GM23338 (cell line): ENCODE results near the gene IL12RB1. TPM values are rescaled to one million over a fixed set of nuclear protein-coding genes. Genes with fewer than 3 reads are reported as not detected.

Source experiments
- ATAC-seq: fragments of 200-7000 bp; cut with Tn5 transposase; 3 replicates; pipeline ENCODE4 v1.9.1; 2020
- DNase-seq: peaks from one replicate; pipeline ENCODE4 v3.0.0-alpha.2; 2015; ENCODE audit warnings: low spot score
- H2AFZ ChIP-seq: fragments of 200-600 bp; sonication (generic); 2 replicates; pipeline ENCODE4 v1.8.0; 2016; ENCODE audit warnings: antibody characterized with exemption, mild to moderate bottlenecking, moderate library complexity
- H3F3A ChIP-seq: fragments of 200-600 bp; sonication (generic); replicated peaks from 2 replicates; pipeline ENCODE4 v1.8.0; 2017; ENCODE audit warnings: antibody characterized with exemption, mixed run types, low read depth
- H3K27ac ChIP-seq: fragments of 200-600 bp; sonication (generic); 2 replicates; pipeline ENCODE4 v1.6.1; 2016; ENCODE audit warnings: low read depth
- H3K27me3 ChIP-seq: fragments of 200-600 bp; sonication (generic); 2 replicates; pipeline ENCODE4 v1.8.0; 2016; ENCODE audit warnings: mild to moderate bottlenecking, mixed run types, moderate library complexity; ENCODE audit not compliant: insufficient read depth
- H3K36me3 ChIP-seq: fragments of 200-600 bp; sonication (generic); 2 replicates; pipeline ENCODE4 v1.8.0; 2016; ENCODE audit warnings: mild to moderate bottlenecking; ENCODE audit not compliant: insufficient read depth
- H3K4me1 ChIP-seq: fragments of 200-600 bp; sonication (generic); 2 replicates; pipeline ENCODE4 v1.8.0; 2016; ENCODE audit warnings: mild to moderate bottlenecking, moderate library complexity; ENCODE audit not compliant: insufficient read depth
- H3K4me2 ChIP-seq: fragments of 200-600 bp; sonication (generic); 2 replicates; pipeline ENCODE4 v1.7.1; 2017; ENCODE audit warnings: mixed run types
- H3K4me3 ChIP-seq: fragments of 200-600 bp; sonication (generic); 2 replicates; pipeline ENCODE4 v1.6.1; 2016; ENCODE audit warnings: mixed run types
- H3K79me2 ChIP-seq: fragments of 200-600 bp; sonication (generic); replicated peaks from 2 replicates; pipeline ENCODE4 v1.8.0; 2017; ENCODE audit warnings: mild to moderate bottlenecking; ENCODE audit not compliant: insufficient read depth
- H3K9me2 ChIP-seq: fragments of 200-600 bp; sonication (generic); 2 replicates; pipeline ENCODE4 v1.8.0; 2017; ENCODE audit not compliant: insufficient read depth
- H4K20me1 ChIP-seq: fragments of 200-600 bp; sonication (generic); replicated peaks from 2 replicates; pipeline ENCODE4 v1.8.0; 2017; ENCODE audit warnings: mild to moderate bottlenecking; ENCODE audit not compliant: insufficient read depth
- H3K27ac Mint-ChIP-seq: 2 replicates; pipeline ENCODE4 v1.8.0; 2020; ENCODE audit warnings: inconsistent platforms, mild to moderate bottlenecking, moderate library complexity, mixed read lengths
- H3K27me3 Mint-ChIP-seq: 3 replicates; pipeline ENCODE4 v1.8.0; 2022; ENCODE audit warnings: low read depth, mild to moderate bottlenecking, moderate library complexity, mixed read lengths, inconsistent platforms; ENCODE audit not compliant: insufficient read depth, poor library complexity
- H3K36me3 Mint-ChIP-seq: 3 replicates; pipeline ENCODE4 v1.8.0; 2021; ENCODE audit warnings: low read depth, mild to moderate bottlenecking, inconsistent platforms, moderate library complexity, mixed read lengths
- H3K4me1 Mint-ChIP-seq: 3 replicates; pipeline ENCODE4 v1.8.0; 2020; ENCODE audit warnings: mild to moderate bottlenecking, inconsistent platforms, mixed read lengths
- H3K4me3 Mint-ChIP-seq: 3 replicates; pipeline ENCODE4 v1.8.0; 2021; ENCODE audit warnings: moderate library complexity, mild to moderate bottlenecking, inconsistent platforms, mixed read lengths
- H3K9me3 Mint-ChIP-seq: 3 replicates; pipeline ENCODE4 v1.8.0; 2020; ENCODE audit warnings: moderate library complexity, mild to moderate bottlenecking, inconsistent platforms, mixed read lengths
- CTCF ChIP-seq, 2 experiments: fragments of 200-600 bp in 1 of 2; sonication (generic) in 1 of 2; conservative IDR thresholded peaks; 2 replicates each; pipeline versions ENCODE4 v1.5.1 to v1.6.1; 2016 to 2017; ENCODE audit warnings: antibody characterized with exemption in 2 of 2, low read depth in 2 of 2, mild to moderate bottlenecking in 2 of 2, moderate library complexity in 1 of 2
- EZH2 ChIP-seq: fragments of 200-600 bp; sonication (generic); IDR thresholded peaks from one replicate; pipeline ENCODE4 v1.8.0; 2017; ENCODE audit warnings: antibody characterized with exemption, mild to moderate bottlenecking, low read depth; ENCODE audit not compliant: unreplicated experiment
- JUNB ChIP-seq: IDR thresholded peaks from one replicate; pipeline ENCODE4 v1.6.1; 2016; ENCODE audit warnings: antibody characterized with exemption; ENCODE audit not compliant: unreplicated experiment
- NANOG ChIP-seq: IDR thresholded peaks from 2 replicates; pipeline ENCODE4 v1.6.1; 2016; ENCODE audit warnings: antibody characterized with exemption, borderline replicate concordance
- REST ChIP-seq: IDR thresholded peaks from one replicate; pipeline ENCODE4 v1.6.1; 2018; ENCODE audit warnings: antibody characterized with exemption; ENCODE audit not compliant: unreplicated experiment
- ZNF114 ChIP-seq: fragments of 250-450 bp; sonication (Bioruptor Pico); IDR thresholded peaks from 2 replicates; pipeline ENCODE4 v1.5.0; 2020; ENCODE audit warnings: mild to moderate bottlenecking, moderate library complexity
- ZNF331 ChIP-seq: fragments of 250-450 bp; sonication (Bioruptor Pico); IDR thresholded peaks from 2 replicates; pipeline ENCODE4 v1.5.0; 2020; ENCODE audit warnings: low read depth, mild to moderate bottlenecking, moderate library complexity
- polyA plus RNA-seq: library from polyadenylated mRNA; unstranded; fragments of >200 nt; fragmentation: Nextera tagmentation; extraction: Ambion mirVana; gene quantifications from 2 replicates; pipeline ENCODE4 v1.2.1, GENCODE V29; 2016
- total RNA-seq: library from RNA; depleted of rRNA; stranded (reverse); fragments of >200 nt; shearing (Covaris generic); gene quantifications from 2 replicates; pipeline ENCODE4 v1.2.3, GENCODE V29; 2014

The IL12RB1 gene
- total and polyA plus RNA-seq, 2 experiments from 2014 or later = not detected

GRCh38 chr19:18112989-18113478 lies 26.3 kb upstream of the IL12RB1 start:
- Mint-ChIP-seq H3K4me3 (no peak overlapping the region; the same call in 2 of the 3 replicates), H3K27ac (no peak overlapping the region), H3K9me3 (no peaks in the 10 kb centered on the region), H3K4me1 (peaks cover 13% of the 10 kb centered on the region), H3K36me3 (no peaks in the 10 kb centered on the region; the same call in 2 of the 3 replicates), H3K27me3 (peaks cover 25% of the 10 kb centered on the region)
- Histone ChIP-seq H2AFZ (no peak overlapping the region), H3K27ac (no peak overlapping the region), H3K4me3 (no peak overlapping the region), H3K79me2 (no peaks in the 10 kb centered on the region), H4K20me1 (no peaks in the 10 kb centered on the region), H3K9me2 (no peaks in the 10 kb centered on the region), H3F3A (peaks cover 11% of the 10 kb centered on the region; the same call in 1 of the 2 replicates), H3K36me3 (no peaks in the 10 kb centered on the region), H3K4me2 (no peak overlapping the region), H3K27me3 (peaks cover 21% of the 10 kb centered on the region), H3K4me1 (peaks cover 11% of the 10 kb centered on the region; the same call in 1 of the 2 replicates)
- peak; percentile 94 for DNase-seq
- no peak for TF ChIP-seq ZNF114
- peak; percentile 75 to 97 for TF ChIP-seq CTCF (conservative IDR thresholded peaks at IDR 0.05; ENCODE audit: low read depth in 2 of 2)
- ATAC-seq = peak; percentile 55

GRCh38 chr19:18110609-18111232 lies 24.0 kb upstream of the IL12RB1 start:
- Histone ChIP-seq H3K9me2 (no peaks in the 10 kb centered on the region), H3K79me2 (no peaks in the 10 kb centered on the region), H3K36me3 (no peaks in the 10 kb centered on the region), H3K4me3 (peak overlapping the region; percentile 90), H3K4me1 (peaks cover 6% of the 10 kb centered on the region; the same call in 1 of the 2 replicates), H3K27ac (no peak overlapping the region), H3K4me2 (peak overlapping the region; percentile 95), H2AFZ (peak overlapping the region; percentile 92; the same call in 1 of the 2 replicates), H4K20me1 (no peaks in the 10 kb centered on the region), H3F3A (peaks cover 11% of the 10 kb centered on the region; the same call in 1 of the 2 replicates), H3K27me3 (peaks cover 22% of the 10 kb centered on the region)
- TF ChIP-seq REST (no peak), ZNF331 (no peak), CTCF (conservative IDR thresholded peaks at IDR 0.05; ENCODE audit: low read depth in 2 of 2) (no peak), JUNB (no peak), NANOG (no peak), EZH2 (no peak)
- ATAC-seq (no peak; the same call in 1 of the 3 replicates), DNase-seq (peak; percentile 75)
- H3K27me3 Mint-ChIP-seq = peaks cover 24% of the 10 kb centered on the region
- H3K9me3 Mint-ChIP-seq = no peaks in the 10 kb centered on the region
- H3K36me3 Mint-ChIP-seq = no peaks in the 10 kb centered on the region; the same call in 2 of the 3 replicates
- no peak overlapping the region for H3K27ac Mint-ChIP-seq
- peaks cover 9% of the 10 kb centered on the region for H3K4me1 Mint-ChIP-seq
- H3K4me3 Mint-ChIP-seq = peak overlapping the region; percentile 75
